ENCODE data around the gene CACNA1C.

CACNA1C gene

DNA sequence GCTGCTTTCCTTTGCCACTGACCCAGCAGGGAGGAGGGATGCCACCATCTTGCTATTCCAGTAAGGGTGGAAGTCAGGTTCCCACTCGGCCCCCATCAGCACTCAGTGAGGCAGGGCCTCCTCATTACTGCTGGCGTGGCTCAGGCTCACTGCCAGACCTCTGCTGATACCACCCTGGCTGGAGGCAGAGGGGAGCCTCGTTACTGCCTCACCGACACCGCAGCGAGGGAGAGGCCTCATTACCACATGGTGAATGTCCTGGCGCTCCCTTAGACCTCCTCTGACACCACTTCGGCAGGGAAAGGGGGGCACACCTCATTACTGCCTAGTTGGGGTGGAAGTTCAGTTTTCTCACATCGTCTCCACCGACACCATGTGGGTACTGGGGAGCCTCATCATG is 354.1 kb downstream of the CACNA1C start:
- Mint-ChIP-seq H3K4me1 (no peaks in the 10 kb centered on the region), H3K27ac (no peak overlapping the region), H3K9me3 (no peaks in the 10 kb centered on the region), H3K36me3 (no peaks in the 10 kb centered on the region), H3K27me3 (no peaks in the 10 kb centered on the region), H3K4me3 (no peak overlapping the region)

DNA sequence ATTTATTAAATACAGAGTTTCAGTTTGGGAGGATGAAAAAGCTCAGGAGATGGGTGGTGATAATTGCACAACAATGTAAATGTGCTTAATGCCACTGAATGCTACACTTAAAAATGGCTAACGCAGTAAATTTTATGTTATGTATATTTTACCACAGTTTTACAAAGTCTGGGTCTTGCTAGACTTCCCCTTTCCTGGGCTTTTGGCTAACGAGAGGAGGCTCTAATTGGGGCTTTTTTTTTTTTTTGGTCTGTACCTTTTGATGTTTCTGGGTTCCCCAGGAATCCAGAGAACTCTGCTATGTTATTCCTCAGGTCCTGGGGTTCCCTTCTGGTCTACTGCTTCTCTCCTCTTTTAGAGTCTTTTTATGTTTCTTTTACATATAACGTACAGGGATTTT is 355.5 kb downstream of the CACNA1C start:
- H3K27ac Mint-ChIP-seq, result no peak overlapping the region
- H3K4me3 Mint-ChIP-seq, result no peak overlapping the region
- H3K4me1 Mint-ChIP-seq, result no peaks in the 10 kb centered on the region
- no peaks in the 10 kb centered on the region for H3K36me3 Mint-ChIP-seq
- no peaks in the 10 kb centered on the region for H3K27me3 Mint-ChIP-seq
- H3K9me3 Mint-ChIP-seq, result no peaks in the 10 kb centered on the region

DNA sequence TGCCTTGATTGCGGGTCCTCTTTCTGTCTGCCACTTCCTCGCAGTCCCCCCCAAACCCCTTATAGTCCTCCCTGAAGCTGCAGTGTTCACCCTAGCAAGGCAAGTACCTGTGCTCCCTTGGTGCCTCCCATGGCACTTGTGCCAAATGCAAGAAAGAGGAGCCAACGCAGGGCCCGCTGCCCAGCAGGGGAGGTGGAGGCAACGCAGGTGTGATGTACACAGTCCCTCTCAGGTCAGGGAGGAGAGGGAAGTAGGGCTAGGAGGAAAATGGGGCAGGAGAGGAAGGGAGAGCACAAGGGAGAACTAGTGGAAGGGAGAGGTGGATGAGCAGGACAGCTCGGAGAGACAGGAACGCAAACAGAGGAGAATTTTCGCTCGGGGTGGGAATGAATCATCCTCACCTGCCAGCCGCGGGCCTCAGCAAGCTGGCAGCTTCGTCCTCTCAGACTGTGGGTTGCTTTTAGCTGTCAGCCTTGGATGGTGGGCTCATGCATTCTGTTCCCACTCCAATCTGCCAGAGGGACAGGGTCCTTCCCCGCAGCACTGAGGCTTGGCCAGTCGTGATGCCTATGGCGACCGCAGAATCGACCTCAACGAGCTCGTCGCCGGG is 357.0 kb downstream of the CACNA1C start:
- Mint-ChIP-seq H3K27ac (no peak overlapping the region), H3K36me3 (no peaks in the 10 kb centered on the region), H3K27me3 (no peaks in the 10 kb centered on the region), H3K4me1 (no peaks in the 10 kb centered on the region), H3K4me3 (no peak overlapping the region), H3K9me3 (no peaks in the 10 kb centered on the region)

DNA sequence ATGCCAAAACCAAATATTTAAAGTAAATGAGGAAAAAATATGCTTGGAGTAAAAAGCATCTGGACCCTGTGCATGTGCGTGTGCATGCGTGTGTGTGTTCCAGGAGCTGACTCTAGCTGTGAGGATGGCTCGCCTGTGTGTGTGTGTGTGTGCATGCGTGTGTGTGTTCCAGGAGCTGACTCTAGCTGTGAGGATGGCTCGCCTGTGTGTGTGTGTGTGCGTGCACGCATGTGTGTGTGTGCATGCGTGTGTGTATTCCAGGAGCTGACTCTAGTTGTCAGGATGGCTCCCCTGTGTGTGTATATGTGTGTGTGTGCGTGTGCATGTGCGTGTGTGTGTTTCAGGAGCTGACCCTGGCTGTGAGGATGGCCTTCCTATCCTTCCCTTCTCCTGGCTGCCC is 357.7 kb downstream of the CACNA1C start:
- H3K27ac Mint-ChIP-seq, result no peak overlapping the region
- H3K9me3 Mint-ChIP-seq, result no peaks in the 10 kb centered on the region
- no peak overlapping the region for H3K4me3 Mint-ChIP-seq
- no peaks in the 10 kb centered on the region for H3K27me3 Mint-ChIP-seq
- no peaks in the 10 kb centered on the region for H3K4me1 Mint-ChIP-seq
- H3K36me3 Mint-ChIP-seq, result no peaks in the 10 kb centered on the region

DNA sequence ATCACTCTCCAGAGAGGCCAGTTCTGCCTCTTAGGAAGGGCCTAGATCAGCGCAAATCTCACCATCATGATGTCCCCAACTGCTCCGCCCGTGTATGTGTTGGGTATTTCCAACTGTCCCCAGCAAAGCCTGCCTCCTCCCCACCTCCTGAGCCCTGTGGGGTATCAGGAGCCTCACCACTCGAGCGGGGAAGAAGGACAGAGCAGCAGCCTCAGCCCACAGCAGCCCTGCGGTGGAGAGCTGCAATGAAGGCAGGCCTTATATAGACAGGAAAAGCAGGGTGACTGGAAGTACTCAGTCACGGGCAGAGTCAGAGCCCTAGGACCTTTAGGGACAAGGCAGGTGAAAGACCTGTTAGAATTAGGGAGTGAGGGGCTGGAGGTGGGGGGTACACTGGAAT is 358.2 kb downstream of the CACNA1C start:
- no peaks in the 10 kb centered on the region for H3K9me3 Mint-ChIP-seq

DNA sequence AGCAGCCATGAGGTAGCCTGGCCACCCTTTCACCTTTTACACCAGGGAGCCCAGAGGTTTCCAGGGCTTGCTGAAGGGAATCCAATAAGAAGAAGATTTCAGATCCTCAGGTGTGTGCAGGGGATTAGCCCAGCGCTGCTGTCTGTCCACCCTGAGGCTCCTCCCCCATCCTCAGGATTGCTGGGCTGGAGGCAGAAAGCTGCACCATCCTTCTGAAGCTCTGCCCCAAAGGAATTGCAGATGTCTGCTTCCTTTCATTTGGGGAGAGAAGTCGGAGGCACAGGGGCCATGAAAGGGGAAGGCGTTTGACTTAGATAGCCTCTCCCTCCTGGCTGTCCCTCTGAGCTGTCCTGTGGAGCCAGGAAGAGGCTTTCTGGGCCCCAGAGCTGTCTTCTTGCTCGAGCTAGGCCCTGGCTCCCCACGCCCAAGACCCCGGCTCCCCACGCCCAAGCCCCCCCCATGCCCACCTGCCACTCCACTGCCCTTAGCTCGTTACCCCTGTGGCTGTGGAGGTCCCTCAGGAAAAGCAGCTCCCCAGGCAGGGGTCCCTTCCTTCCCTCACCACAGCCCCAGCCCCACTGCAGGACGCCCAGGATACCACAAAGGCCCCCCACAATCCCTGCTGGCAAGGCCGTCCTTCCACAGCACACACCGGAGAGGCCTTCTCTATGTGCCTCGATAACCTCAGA is 359.0 kb downstream of the CACNA1C start:
- no peaks in the 10 kb centered on the region for H3K36me3 Mint-ChIP-seq
- H3K27me3 Mint-ChIP-seq, result no peaks in the 10 kb centered on the region
- no peak overlapping the region for H3K4me3 Mint-ChIP-seq
- H3K4me1 Mint-ChIP-seq, result no peaks in the 10 kb centered on the region
- H3K27ac Mint-ChIP-seq, result no peak overlapping the region
- no peaks in the 10 kb centered on the region for H3K9me3 Mint-ChIP-seq

More for the DNA sequence above, 358.2 kb downstream of the CACNA1C start:
- Mint-ChIP-seq H3K36me3 (no peaks in the 10 kb centered on the region), H3K4me3 (no peak overlapping the region), H3K4me1 (no peaks in the 10 kb centered on the region), H3K27me3 (no peaks in the 10 kb centered on the region), H3K27ac (no peak overlapping the region)

DNA sequence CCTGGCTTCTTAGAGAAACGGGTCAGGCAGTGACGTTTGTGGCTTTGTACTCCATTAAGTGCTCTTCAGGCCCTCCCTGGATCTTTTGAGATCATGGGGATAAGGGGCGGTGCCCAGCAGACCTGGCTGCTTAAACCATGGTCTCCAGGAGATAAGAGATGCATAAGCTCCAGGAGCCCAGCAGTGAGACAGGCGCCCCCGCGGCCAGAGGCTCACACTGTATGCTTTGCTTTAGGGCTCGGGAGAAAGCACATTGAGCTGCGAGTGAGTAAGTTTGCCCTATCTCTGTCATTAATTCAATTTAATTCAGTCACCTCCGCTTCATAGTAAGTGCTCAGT is 359.5 kb downstream of the CACNA1C start:
- Mint-ChIP-seq H3K4me1 (no peaks in the 10 kb centered on the region), H3K27me3 (no peaks in the 10 kb centered on the region), H3K27ac (no peak overlapping the region), H3K36me3 (no peaks in the 10 kb centered on the region), H3K4me3 (no peak overlapping the region), H3K9me3 (no peaks in the 10 kb centered on the region)

DNA sequence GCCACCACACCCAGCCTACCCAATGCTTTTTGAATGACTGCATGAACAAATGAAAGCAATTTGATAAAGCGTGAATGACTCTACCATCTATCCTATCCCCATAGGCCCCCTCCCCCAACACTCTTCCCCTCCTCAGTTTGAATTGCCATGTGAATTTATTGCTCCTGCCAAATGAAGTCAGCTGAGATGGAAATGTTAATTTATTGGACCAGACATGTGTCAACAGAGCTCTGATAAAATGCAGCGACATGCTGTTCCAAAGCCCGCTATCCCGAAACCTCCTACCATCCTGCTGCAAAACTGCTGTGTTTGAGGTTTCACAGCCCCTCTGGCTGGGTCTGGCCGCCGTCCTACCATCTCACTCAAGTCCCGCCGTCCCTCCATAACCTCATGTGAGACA is 360.5 kb downstream of the CACNA1C start:
- Mint-ChIP-seq H3K9me3 (no peaks in the 10 kb centered on the region), H3K4me3 (no peak overlapping the region), H3K27me3 (peaks cover under 1% of the 10 kb centered on the region), H3K4me1 (no peaks in the 10 kb centered on the region), H3K27ac (no peak overlapping the region), H3K36me3 (no peaks in the 10 kb centered on the region)

DNA sequence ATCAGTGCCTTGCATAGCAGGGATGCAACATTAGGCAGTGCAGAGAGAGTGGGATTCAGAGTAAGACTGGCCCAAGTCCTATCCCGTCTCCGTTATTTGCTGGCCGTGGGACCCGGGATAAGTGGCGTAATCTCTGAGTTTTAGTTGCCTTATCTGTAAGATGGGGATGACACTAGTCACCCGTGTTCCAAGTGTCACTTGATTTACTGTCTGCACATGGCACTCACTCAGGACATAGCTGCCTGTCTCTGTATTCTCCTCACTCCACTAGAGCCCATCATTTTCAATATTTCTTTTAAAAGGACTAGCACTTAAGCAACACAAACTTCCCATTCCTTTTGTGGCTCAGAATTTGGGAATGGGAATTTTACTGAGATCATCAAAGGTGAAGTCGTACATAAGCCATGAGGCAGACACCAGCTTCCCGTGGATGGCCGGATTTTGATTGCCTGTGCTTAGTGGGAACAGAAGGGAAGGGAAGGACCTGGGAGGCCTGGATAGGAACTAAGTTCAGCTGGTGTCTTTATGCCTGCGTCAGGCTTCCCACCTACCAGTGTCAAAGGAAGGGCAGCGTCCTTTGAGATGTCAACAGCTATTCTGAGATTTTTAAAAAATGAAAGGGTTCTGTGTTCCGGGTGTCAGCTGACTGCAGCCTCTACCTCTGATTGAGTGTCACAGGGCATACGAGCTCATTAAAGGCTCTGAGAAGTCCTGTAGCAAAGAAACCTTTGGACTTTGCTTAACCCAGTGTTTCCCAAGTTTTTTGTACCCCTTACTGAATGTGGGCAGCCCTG is 361.4 kb downstream of the CACNA1C start:
- Mint-ChIP-seq H3K27me3 (peaks cover 2% of the 10 kb centered on the region), H3K27ac (no peak overlapping the region), H3K4me3 (no peak overlapping the region), H3K9me3 (no peaks in the 10 kb centered on the region), H3K36me3 (no peaks in the 10 kb centered on the region), H3K4me1 (no peaks in the 10 kb centered on the region)

DNA sequence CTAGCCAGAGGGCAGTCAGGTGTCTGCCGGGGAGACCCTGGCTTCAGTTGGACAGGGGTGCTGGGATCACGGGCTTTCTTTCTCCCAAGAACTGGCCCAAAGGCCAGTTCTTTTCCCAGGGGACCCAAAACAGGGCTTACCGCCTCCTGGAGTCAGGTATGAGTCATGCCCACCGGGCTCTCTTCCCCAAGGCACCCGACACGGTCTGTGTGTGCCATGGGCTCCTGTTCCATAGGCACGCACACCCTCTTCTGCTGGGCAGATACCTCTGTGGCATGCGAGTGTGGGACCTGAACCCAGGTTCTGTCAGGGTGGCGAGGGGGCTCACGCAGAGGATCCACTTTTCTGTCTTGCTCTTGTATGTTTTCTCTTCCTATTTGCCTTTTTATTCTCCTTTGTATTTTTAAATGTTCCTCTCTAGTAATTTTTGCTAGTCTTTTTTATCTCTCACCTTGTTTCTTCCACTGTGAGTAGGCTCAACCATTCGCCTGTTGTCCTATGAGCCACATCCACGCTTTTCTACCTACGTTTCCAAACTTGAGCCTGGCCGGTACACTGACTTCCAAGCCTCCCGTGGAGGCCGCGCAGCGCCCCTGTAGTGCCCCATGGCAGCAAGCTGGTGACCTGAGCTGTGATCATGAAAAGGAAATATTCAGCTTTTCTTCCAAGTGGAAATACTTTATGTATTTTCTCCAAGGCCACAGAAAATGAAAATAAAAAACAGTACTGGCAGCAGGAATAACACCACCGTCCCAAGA is 362.2 kb downstream of the CACNA1C start:
- Mint-ChIP-seq H3K27ac (peak overlapping the region; percentile 2), H3K36me3 (no peaks in the 10 kb centered on the region), H3K9me3 (no peaks in the 10 kb centered on the region), H3K27me3 (peaks cover 2% of the 10 kb centered on the region), H3K4me1 (no peaks in the 10 kb centered on the region), H3K4me3 (no peak overlapping the region)

DNA sequence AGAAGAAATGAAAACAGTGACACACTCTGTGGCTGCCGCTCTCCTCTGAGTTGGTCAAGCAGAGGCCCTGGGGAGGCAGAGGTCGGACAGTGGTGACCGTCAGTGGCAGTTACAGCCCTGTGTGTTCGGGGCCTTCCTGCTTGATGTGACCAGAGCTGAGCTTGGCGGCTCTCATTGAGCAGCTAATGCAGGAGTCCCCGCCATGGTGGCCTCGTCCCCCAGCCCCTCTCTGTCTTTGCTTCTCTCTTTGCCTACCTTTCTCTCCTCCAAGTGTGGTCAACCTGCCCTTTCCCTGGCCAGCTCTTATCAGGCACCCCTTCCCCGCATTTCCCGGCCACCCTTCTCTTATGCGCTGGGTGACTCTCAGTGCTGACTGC is 362.8 kb downstream of the CACNA1C start:
- Mint-ChIP-seq H3K4me1 (no peaks in the 10 kb centered on the region), H3K36me3 (no peaks in the 10 kb centered on the region), H3K4me3 (no peak overlapping the region), H3K9me3 (no peaks in the 10 kb centered on the region), H3K27me3 (peaks cover 2% of the 10 kb centered on the region), H3K27ac (no peak overlapping the region)

DNA sequence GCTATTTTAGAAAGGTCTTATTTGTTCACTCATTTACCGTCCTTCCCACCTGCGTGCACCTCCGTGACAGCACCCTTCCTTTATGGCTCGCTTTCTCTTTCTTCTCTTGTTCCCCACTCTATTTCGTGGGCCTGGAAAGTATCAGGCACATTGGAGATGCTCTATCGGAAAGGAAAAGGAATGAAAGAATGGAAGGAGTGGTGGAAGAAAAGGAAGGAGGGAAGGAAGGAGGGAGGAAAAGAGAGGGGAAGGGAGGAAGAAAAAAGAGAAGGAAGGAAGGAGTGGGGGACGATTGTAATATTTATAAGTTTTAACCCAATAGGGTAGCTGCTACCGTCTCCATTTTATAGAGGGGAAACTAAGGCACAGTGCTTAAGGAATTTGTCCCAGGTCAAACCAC is 363.4 kb downstream of the CACNA1C start:
- no peaks in the 10 kb centered on the region for H3K36me3 Mint-ChIP-seq
- no peak overlapping the region for H3K4me3 Mint-ChIP-seq
- H3K27me3 Mint-ChIP-seq, result peaks cover 2% of the 10 kb centered on the region
- no peaks in the 10 kb centered on the region for H3K9me3 Mint-ChIP-seq
- H3K4me1 Mint-ChIP-seq, result no peaks in the 10 kb centered on the region
- no peak overlapping the region for H3K27ac Mint-ChIP-seq

DNA sequence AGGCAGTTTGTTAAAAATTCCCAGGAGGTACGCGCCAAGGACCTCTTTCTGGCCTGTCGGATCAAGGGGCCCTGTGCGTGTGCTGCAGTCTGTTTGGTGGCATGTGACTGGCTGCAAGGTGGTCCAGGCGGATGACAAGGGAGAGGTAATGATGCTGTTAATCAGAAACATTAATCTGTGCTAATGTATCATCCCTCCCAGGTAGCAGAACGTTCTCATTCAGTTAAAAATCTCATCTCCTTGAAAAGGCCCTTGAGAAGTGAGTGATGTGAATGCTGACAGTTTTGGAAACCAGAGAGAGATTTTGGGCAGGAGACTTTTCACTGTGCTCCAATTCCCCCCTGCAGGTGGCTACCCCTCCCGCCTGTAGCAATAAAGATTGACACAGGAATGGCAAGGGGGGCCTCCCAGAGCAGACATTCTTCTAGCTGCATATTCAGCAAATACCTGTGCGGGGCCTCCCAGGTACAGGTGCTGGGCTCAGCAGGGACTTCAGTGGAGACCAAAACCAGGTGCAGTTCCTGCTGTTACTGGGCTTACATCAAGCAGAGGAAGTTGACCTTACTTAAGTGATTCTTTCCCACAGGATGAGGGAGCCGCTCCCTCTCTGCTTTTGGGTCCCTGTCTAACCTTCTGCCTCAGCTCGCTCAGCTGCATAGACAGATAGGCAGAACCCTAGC is 364.8 kb downstream of the CACNA1C start:
- Mint-ChIP-seq H3K27me3 (peaks cover 2% of the 10 kb centered on the region), H3K4me1 (no peaks in the 10 kb centered on the region), H3K27ac (no peak overlapping the region), H3K4me3 (no peak overlapping the region), H3K9me3 (no peaks in the 10 kb centered on the region), H3K36me3 (no peaks in the 10 kb centered on the region)

DNA sequence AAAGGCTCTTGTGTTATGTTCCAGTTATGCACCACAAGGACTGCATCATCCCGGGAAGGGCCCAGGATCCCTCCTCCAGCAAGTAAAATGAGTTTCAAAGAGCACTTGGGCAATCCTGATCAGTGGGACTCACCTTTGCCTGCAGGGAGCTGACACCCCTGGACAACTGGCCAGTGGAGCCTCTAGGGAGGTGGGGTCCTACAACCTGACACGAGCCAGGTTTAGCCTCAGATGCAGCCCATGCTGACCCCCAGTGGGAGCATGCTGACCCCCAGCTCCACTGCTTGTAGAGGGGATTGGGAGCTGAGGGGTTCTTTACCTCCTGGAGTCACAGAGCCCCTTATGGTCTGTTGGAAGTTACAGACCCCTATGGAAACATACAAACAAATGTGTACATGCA is 365.8 kb downstream of the CACNA1C start:
- no peaks in the 10 kb centered on the region for H3K9me3 Mint-ChIP-seq
- H3K4me1 Mint-ChIP-seq, result no peaks in the 10 kb centered on the region
- H3K27ac Mint-ChIP-seq, result no peak overlapping the region
- peaks cover 2% of the 10 kb centered on the region for H3K27me3 Mint-ChIP-seq
- no peaks in the 10 kb centered on the region for H3K36me3 Mint-ChIP-seq
- no peak overlapping the region for H3K4me3 Mint-ChIP-seq

DNA sequence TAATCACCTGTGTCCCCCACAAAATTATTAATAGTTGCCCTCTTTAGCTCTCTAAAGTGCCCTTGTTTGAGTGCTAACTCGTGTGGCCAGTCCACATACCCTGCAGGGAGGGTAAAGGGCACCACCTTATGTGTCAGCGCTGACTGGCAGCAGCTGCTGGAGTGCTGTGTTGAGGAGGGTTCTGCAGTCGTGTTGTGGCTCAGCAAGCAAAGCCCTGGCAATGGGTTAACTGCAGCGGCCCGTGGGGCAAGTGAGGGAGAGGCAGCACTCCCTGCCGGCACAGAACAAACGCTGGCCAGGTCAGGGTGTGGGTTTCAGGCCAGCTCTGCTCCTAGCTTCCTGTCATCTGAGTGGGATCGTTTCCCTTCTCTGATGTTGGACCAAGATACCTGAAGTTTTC is 369.8 kb downstream of the CACNA1C start:
- Mint-ChIP-seq H3K27ac (no peak overlapping the region), H3K4me3 (no peak overlapping the region), H3K36me3 (no peaks in the 10 kb centered on the region), H3K9me3 (no peaks in the 10 kb centered on the region), H3K27me3 (peaks cover 2% of the 10 kb centered on the region), H3K4me1 (no peaks in the 10 kb centered on the region)

Data from activated naive CD4-positive, alpha-beta T cell treated with anti-CD3 and anti-CD28 coated beads, Interleukin-2, amount 50 U/mL, for 24 hours (primary cell).